Liver (tissue), 9 donors: ENCODE measurements around the gene TMBIM6. TPM values are rescaled to one million over a fixed set of nuclear protein-coding genes. Genes with fewer than 3 reads are reported as not detected.

ENCODE experiments used
- DNase-seq: peaks from one replicate; pipeline ENCODE4 v3.0.0-alpha.2; 2017; ENCODE audit warnings: low spot score
- H3K27ac ChIP-seq, 2 donors: one replicate each; pipeline ENCODE4 v1.7.0; 2013; ENCODE audit warnings: inconsistent platforms in 2 of 2, low read length in 2 of 2, control low read depth in 1 of 2, low read depth in 1 of 2, mild to moderate bottlenecking in 1 of 2
- H3K27me3 ChIP-seq, 4 donors: one replicate each; pipeline versions ENCODE4 v1.6.1 to v1.7.0; 2013; ENCODE audit warnings: low read length in 3 of 4, inconsistent platforms in 1 of 4, mild to moderate bottlenecking in 1 of 4, moderate library complexity in 1 of 4; ENCODE audit not compliant: control insufficient read depth in 4 of 4, insufficient read depth in 4 of 4
- H3K36me3 ChIP-seq, 4 donors: one replicate each; pipeline versions ENCODE4 v1.6.1 to v1.7.0; 2013; ENCODE audit warnings: low read length in 3 of 4, mild to moderate bottlenecking in 3 of 4, low read depth in 1 of 4, moderate library complexity in 1 of 4; ENCODE audit not compliant: control insufficient read depth in 4 of 4, insufficient read depth in 3 of 4
- H3K4me1 ChIP-seq, 4 donors: one replicate each; pipeline versions ENCODE4 v1.6.1 to v1.7.0; 2013; ENCODE audit warnings: low read length in 3 of 4, mild to moderate bottlenecking in 3 of 4, moderate library complexity in 1 of 4; ENCODE audit not compliant: control insufficient read depth in 4 of 4, insufficient read depth in 4 of 4
- H3K4me3 ChIP-seq, 3 donors: one replicate each; pipeline versions ENCODE4 v1.6.1 to v1.7.0; 2013; ENCODE audit warnings: low read length in 3 of 3, control low read depth in 1 of 3, low read depth in 1 of 3, mild to moderate bottlenecking in 1 of 3
- H3K9ac ChIP-seq, 2 donors: one replicate each; pipeline ENCODE4 v1.7.0; 2013; ENCODE audit warnings: low read length in 2 of 2, mild to moderate bottlenecking in 2 of 2, moderate library complexity in 2 of 2, control low read depth in 1 of 2, low read depth in 1 of 2
- H3K9me3 ChIP-seq, 4 donors: one replicate each; pipeline versions ENCODE4 v1.6.1 to v1.7.0; 2013; ENCODE audit warnings: low read length in 3 of 4; ENCODE audit not compliant: control insufficient read depth in 4 of 4
- EGR1 ChIP-seq, 2 donors: IDR thresholded peaks; 2 replicates each; pipeline ENCODE4 v1.6.1; 2016 to 2018; ENCODE audit warnings: antibody characterized with exemption in 2 of 2, low read depth in 2 of 2
- FOXA1 ChIP-seq: IDR thresholded peaks from 2 replicates; pipeline ENCODE4 v1.6.1; 2016; ENCODE audit warnings: antibody characterized with exemption
- GABPA ChIP-seq, 2 donors: IDR thresholded peaks in 1 of 2; conservative IDR thresholded peaks in 1 of 2; 2 replicates each; pipeline ENCODE4 v1.6.1; 2016; ENCODE audit warnings: antibody characterized with exemption in 2 of 2, mild to moderate bottlenecking in 1 of 2, moderate library complexity in 1 of 2
- HNF4A ChIP-seq, 2 donors: conservative IDR thresholded peaks; 2 replicates each; pipeline ENCODE4 v1.6.1; 2016; ENCODE audit warnings: antibody characterized with exemption in 2 of 2, mild to moderate bottlenecking in 2 of 2
- HNF4G ChIP-seq: IDR thresholded peaks from 2 replicates; pipeline ENCODE4 v1.6.1; 2016; ENCODE audit warnings: antibody characterized with exemption
- NR2F2 ChIP-seq: IDR thresholded peaks from 2 replicates; pipeline ENCODE4 v1.6.1; 2016; ENCODE audit warnings: antibody characterized with exemption
- RAD21 ChIP-seq, 2 donors: IDR thresholded peaks; 2 replicates each; pipeline ENCODE4 v1.6.1; 2016; ENCODE audit warnings: antibody characterized with exemption in 2 of 2, mild to moderate bottlenecking in 2 of 2
- RXRA ChIP-seq, 2 donors: IDR thresholded peaks; 2 replicates each; pipeline ENCODE4 v1.6.1; 2017 to 2018; ENCODE audit warnings: antibody characterized with exemption in 2 of 2, mild to moderate bottlenecking in 1 of 2
- YY1 ChIP-seq: IDR thresholded peaks from 2 replicates; pipeline ENCODE4 v1.6.1; 2016; ENCODE audit warnings: antibody characterized with exemption, mild to moderate bottlenecking
- WGBS: extraction: QIAGEN DNeasy Blood & Tissue Kit; methylation state at CpG from one replicate; pipeline ENCODE4 v1.1.7; 2013; 5-methylcytosine and 5-hydroxymethylcytosine counted together
- polyA plus RNA-seq, 2 donors: library from polyadenylated mRNA; stranded (reverse) in 1 of 2; unstranded in 1 of 2; fragments of 200-250 nt in 1 of 2; fragments of >200 nt in 1 of 2; fragmentation: Nextera tagmentation in 1 of 2; extraction: Ambion mirVana in 1 of 2; gene quantifications; one replicate each; pipeline versions ENCODE4 v1.2.1 to v1.2.3, GENCODE V29; 2013 to 2015
- total RNA-seq, 2 donors: library from RNA; depleted of rRNA; stranded (reverse); fragments of >200 nt; gene quantifications; one replicate each; pipeline ENCODE4 v1.2.3, GENCODE V29; 2014
- TF ChIP-seq, protein P1 (sequence below): fragments of 150-350 bp; IDR thresholded peaks from 2 replicates; pipeline ENCODE4 v1.5.1; 2017; ENCODE audit warnings: improper control_type of control experiment, low read depth, low read length; ENCODE audit not compliant: missing input control
- TF ChIP-seq, protein P2 (sequence below): IDR thresholded peaks from 2 replicates; pipeline ENCODE4 v1.6.1; 2016; ENCODE audit warnings: antibody characterized with exemption, mild to moderate bottlenecking
- TF ChIP-seq, protein P3 (sequence below): IDR thresholded peaks from 2 replicates; pipeline ENCODE4 v1.6.1; 2016; ENCODE audit warnings: antibody characterized with exemption
- donor health status: healthy.
- donor health status: healthy.
- donor health status: healthy.
- donor health status: healthy.
- donor health status: healthy.

The TMBIM6 gene
- total and polyA plus RNA-seq, 4 donors = 464 to 1,207 (median 713) TPM

DNA sequence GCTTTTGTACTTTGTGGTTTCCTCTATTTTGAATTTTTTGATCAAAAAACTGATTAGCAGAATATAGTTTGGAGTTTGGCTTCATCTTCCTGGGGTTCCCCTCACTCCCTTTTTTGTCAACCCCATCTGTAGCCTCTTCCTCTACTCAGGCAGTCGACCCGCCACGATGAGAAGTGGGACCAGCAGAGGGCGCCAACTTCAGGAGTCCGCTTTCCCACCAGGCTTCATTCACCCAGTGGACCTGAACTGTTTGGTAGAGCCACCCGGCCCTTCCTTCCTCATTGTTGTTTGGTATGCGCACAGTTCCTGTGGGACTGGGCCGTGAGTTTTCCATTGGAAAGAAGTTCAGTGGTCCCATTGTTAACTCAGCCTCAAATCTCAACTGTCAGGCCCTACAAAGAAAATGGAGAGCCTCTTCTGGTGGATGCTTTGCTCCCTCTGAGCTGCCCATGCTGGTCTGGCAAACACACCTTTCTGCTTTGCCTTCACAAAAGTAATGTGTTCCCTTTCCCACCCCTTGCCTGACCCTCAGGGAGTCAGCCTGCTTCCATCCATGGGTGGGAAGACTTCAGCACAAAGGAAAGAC, 21.7 kb downstream of the TMBIM6 start:
- no peaks in the 10 kb centered on the region for H3K27me3 ChIP-seq
- no peak overlapping the region for H3K27ac ChIP-seq
- H3K4me3 ChIP-seq = no peak overlapping the region
- peak; percentile 78 for DNase-seq
- H3K36me3 ChIP-seq = peaks cover 19 to 62% (median 53%) of the 10 kb centered on the region in 4 donors
- 52% methylated on average over 8 of the region's 8 CpGs for WGBS
- H3K9me3 ChIP-seq = no peaks in the 10 kb centered on the region
- TF ChIP-seq, protein P1, sequence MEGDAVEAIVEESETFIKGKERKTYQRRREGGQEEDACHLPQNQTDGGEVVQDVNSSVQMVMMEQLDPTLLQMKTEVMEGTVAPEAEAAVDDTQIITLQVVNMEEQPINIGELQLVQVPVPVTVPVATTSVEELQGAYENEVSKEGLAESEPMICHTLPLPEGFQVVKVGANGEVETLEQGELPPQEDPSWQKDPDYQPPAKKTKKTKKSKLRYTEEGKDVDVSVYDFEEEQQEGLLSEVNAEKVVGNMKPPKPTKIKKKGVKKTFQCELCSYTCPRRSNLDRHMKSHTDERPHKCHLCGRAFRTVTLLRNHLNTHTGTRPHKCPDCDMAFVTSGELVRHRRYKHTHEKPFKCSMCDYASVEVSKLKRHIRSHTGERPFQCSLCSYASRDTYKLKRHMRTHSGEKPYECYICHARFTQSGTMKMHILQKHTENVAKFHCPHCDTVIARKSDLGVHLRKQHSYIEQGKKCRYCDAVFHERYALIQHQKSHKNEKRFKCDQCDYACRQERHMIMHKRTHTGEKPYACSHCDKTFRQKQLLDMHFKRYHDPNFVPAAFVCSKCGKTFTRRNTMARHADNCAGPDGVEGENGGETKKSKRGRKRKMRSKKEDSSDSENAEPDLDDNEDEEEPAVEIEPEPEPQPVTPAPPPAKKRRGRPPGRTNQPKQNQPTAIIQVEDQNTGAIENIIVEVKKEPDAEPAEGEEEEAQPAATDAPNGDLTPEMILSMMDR = peak; percentile 41
- TF ChIP-seq NR2F2 (no peak), FOXA1 (no peak), EGR1 (IDR thresholded peaks at IDR 0.05; ENCODE audit: low read depth in 2 of 2) (no peak), RAD21 (IDR thresholded peaks at IDR 0.05) (peak; percentile 41 to 68)
- no peak overlapping the region for H3K9ac ChIP-seq
- H3K4me1 ChIP-seq = no peaks in the 10 kb centered on the region

DNA sequence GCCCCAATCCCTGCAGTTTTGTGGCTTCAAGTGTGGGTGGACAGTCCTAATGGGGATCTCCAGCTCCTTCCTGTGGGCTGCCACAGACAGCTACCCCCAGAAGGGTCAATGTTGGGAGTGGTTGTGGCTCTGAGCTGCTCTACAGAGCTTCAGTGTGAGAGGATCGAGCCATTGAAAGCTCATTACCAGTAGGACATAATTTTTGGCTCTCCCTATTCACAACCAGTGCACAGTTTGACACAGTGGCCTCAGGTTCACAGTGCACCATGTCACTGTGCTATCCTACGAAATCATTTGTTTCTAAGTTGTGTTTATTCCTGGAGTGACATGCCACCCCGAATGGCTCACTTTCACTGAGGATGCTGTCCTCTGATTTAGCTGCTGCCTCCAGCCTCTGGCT, 22.8 kb downstream of the TMBIM6 start:
- H3K36me3 ChIP-seq = peaks cover 10 to 52% (median 44%) of the 10 kb centered on the region in 4 donors
- H3K27ac ChIP-seq = no peak overlapping the region
- WGBS = 57% methylated on average over 3 of the region's 3 CpGs

DNA sequence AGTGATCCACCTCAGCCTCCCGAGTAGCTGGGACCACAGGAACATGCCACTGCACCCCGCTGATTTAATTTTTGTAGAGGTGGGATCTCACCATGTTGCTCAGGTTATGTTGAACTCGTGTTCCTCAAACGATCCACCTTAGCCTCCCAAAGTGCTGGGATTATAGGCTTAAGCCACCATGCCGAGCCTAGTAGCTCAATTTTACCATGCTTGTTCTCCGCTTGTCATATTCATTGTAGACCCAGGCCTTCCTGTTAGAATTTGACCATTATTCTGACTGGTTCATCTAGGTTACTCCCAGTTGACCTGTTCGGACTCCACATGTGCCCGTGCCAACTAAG, 24.7 kb downstream of the TMBIM6 start:
- WGBS = 86% methylated on average over 8 of the region's 8 CpGs
- Histone ChIP-seq H3K4me3 (no peak overlapping the region), H3K9me3 (no peaks in the 10 kb centered on the region), H3K27me3 (no peaks in the 10 kb centered on the region), H3K36me3 (peaks cover 3 to 39% (median 33%) of the 10 kb centered on the region in 4 donors), H3K4me1 (no peaks in the 10 kb centered on the region), H3K9ac (no peak overlapping the region), H3K27ac (no peak overlapping the region)
- no peak for DNase-seq
- TF ChIP-seq GABPA (IDR thresholded peaks at IDR 0.05 in 1 of 2, conservative IDR thresholded peaks at IDR 0.05 in 1 of 2) (no peak), FOXA1 (no peak), RXRA (IDR thresholded peaks at IDR 0.05) (no peak), HNF4A (conservative IDR thresholded peaks at IDR 0.05) (no peak)
- TF ChIP-seq, protein P2, sequence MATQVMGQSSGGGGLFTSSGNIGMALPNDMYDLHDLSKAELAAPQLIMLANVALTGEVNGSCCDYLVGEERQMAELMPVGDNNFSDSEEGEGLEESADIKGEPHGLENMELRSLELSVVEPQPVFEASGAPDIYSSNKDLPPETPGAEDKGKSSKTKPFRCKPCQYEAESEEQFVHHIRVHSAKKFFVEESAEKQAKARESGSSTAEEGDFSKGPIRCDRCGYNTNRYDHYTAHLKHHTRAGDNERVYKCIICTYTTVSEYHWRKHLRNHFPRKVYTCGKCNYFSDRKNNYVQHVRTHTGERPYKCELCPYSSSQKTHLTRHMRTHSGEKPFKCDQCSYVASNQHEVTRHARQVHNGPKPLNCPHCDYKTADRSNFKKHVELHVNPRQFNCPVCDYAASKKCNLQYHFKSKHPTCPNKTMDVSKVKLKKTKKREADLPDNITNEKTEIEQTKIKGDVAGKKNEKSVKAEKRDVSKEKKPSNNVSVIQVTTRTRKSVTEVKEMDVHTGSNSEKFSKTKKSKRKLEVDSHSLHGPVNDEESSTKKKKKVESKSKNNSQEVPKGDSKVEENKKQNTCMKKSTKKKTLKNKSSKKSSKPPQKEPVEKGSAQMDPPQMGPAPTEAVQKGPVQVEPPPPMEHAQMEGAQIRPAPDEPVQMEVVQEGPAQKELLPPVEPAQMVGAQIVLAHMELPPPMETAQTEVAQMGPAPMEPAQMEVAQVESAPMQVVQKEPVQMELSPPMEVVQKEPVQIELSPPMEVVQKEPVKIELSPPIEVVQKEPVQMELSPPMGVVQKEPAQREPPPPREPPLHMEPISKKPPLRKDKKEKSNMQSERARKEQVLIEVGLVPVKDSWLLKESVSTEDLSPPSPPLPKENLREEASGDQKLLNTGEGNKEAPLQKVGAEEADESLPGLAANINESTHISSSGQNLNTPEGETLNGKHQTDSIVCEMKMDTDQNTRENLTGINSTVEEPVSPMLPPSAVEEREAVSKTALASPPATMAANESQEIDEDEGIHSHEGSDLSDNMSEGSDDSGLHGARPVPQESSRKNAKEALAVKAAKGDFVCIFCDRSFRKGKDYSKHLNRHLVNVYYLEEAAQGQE = no peak
- TF ChIP-seq, protein P1 = no peak

More for the DNA sequence above, 22.8 kb downstream of the TMBIM6 start:
- Histone ChIP-seq H3K4me3 (no peak overlapping the region), H3K9me3 (no peaks in the 10 kb centered on the region), H3K4me1 (no peaks in the 10 kb centered on the region), H3K9ac (no peak overlapping the region), H3K27me3 (no peaks in the 10 kb centered on the region)
- TF ChIP-seq, protein P1 = no peak
- TF ChIP-seq HNF4A (conservative IDR thresholded peaks at IDR 0.05) (peak in 1 of 2 donors; percentile 10), YY1 (no peak), HNF4G (no peak)
- TF ChIP-seq, protein P3, sequence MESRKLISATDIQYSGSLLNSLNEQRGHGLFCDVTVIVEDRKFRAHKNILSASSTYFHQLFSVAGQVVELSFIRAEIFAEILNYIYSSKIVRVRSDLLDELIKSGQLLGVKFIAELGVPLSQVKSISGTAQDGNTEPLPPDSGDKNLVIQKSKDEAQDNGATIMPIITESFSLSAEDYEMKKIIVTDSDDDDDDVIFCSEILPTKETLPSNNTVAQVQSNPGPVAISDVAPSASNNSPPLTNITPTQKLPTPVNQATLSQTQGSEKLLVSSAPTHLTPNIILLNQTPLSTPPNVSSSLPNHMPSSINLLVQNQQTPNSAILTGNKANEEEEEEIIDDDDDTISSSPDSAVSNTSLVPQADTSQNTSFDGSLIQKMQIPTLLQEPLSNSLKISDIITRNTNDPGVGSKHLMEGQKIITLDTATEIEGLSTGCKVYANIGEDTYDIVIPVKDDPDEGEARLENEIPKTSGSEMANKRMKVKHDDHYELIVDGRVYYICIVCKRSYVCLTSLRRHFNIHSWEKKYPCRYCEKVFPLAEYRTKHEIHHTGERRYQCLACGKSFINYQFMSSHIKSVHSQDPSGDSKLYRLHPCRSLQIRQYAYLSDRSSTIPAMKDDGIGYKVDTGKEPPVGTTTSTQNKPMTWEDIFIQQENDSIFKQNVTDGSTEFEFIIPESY = no peak
- no peak for DNase-seq
